Endodermal cell (in vitro differentiated cells): ENCODE measurements around the gene PTPRO. TPM values are rescaled to one million over a fixed set of nuclear protein-coding genes. Genes with fewer than 3 reads are reported as not detected.

Experiments used
- DNase-seq: peaks from one replicate; pipeline ENCODE4 v3.0.0-alpha.2; 2017
- H3K27ac ChIP-seq: 2 replicates; pipeline ENCODE4 v1.5.1; 2013; ENCODE audit warnings: mild to moderate bottlenecking, low read depth, low read length, moderate library complexity
- H3K27me3 ChIP-seq: 2 replicates; pipeline ENCODE4 v1.6.1; 2013; ENCODE audit warnings: mild to moderate bottlenecking, low read length, moderate library complexity; ENCODE audit not compliant: insufficient read depth, control insufficient read depth, poor library complexity, severe bottlenecking
- H3K36me3 ChIP-seq: 2 replicates; pipeline ENCODE4 v1.7.0; 2013; ENCODE audit warnings: mild to moderate bottlenecking, low read length, moderate library complexity; ENCODE audit not compliant: control insufficient read depth, insufficient read depth
- H3K4me1 ChIP-seq: one replicate; pipeline ENCODE4 v1.7.0; 2013; ENCODE audit warnings: low read length; ENCODE audit not compliant: control insufficient read depth, insufficient read depth
- H3K4me3 ChIP-seq: 2 replicates; pipeline ENCODE4 v1.5.1; 2013; ENCODE audit warnings: mild to moderate bottlenecking, low read length, moderate library complexity
- H3K9ac ChIP-seq: 2 replicates; pipeline ENCODE4 v1.6.1; 2013; ENCODE audit warnings: mild to moderate bottlenecking, low read length, moderate library complexity; ENCODE audit not compliant: poor library complexity, severe bottlenecking; ENCODE audit errors: extremely low read depth
- H3K9me3 ChIP-seq: 2 replicates; pipeline ENCODE4 v1.6.1; 2013; ENCODE audit warnings: mild to moderate bottlenecking, low read length, moderate library complexity; ENCODE audit not compliant: control insufficient read depth
- H3K27ac Mint-ChIP-seq: 2 replicates; pipeline ENCODE4 v1.8.0; 2020; ENCODE audit warnings: mixed read lengths
- H3K27me3 Mint-ChIP-seq: 2 replicates; pipeline ENCODE4 v1.8.0; 2021; ENCODE audit warnings: mild to moderate bottlenecking, mixed read lengths; ENCODE audit not compliant: insufficient read depth
- H3K36me3 Mint-ChIP-seq: 2 replicates; pipeline ENCODE4 v1.8.0; 2020; ENCODE audit warnings: low read depth, mixed read lengths
- H3K4me1 Mint-ChIP-seq: 2 replicates; pipeline ENCODE4 v1.8.0; 2020; ENCODE audit warnings: mixed read lengths
- H3K4me3 Mint-ChIP-seq: 2 replicates; pipeline ENCODE4 v1.8.0; 2020; ENCODE audit warnings: mild to moderate bottlenecking, moderate library complexity, mixed read lengths
- H3K9me3 Mint-ChIP-seq: 2 replicates; pipeline ENCODE4 v1.8.0; 2020; ENCODE audit warnings: mild to moderate bottlenecking, mixed read lengths
- CTCF ChIP-seq: fragments of 200-600 bp; sonication (generic); conservative IDR thresholded peaks from 2 replicates; pipeline ENCODE4 v1.5.0; 2021; ENCODE audit warnings: antibody characterized with exemption, mild to moderate bottlenecking
- WGBS, 2 experiments: methylation state at CpG; one replicate each; pipeline versions ENCODE4 v1.1.5 to v1.1.7; 2013; ENCODE audit warnings: missing lambda C conversion rate in 2 of 2, mixed read lengths in 1 of 2; ENCODE audit not compliant: insufficient coverage in 1 of 2, insufficient read length in 1 of 2; 5-methylcytosine and 5-hydroxymethylcytosine counted together
- total RNA-seq, 2 donors: library from RNA; stranded (reverse); fragmentation: NEBNext Ultra II Directional in 1 of 2; extraction: Animal tissue kit (Norgen Biotek cat#: 25700) in 1 of 2; gene quantifications; 2 replicates in 1 of 2; 3 replicates in 1 of 2; pipeline ENCODE4 v1.2.1, GENCODE V29; 2021

Gene PTPRO
- total RNA-seq, 2 donors from 2014 or later, result 0.31 TPM; not detected in 1

DNA sequence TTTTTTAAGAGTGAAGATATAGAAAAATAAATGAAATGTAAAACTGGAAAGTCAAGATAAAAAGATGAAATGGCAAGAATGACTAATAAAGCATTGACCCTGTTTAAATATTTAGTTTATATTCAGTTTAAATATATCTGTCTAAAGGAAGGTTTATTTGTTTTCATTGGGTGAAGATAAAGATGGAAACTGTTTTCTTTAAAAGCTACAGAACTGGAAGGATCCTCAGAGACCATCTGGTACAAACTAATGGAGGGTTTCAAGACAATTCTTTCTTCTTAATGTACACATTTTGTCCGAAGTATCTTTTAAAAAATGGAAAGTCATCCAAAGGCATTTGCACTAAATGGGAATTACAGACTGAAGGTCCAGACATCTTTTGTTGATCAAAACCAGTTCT lies 324.3 kb downstream of the PTPRO start:
- Mint-ChIP-seq H3K9me3 (peaks cover 3% of the 10 kb centered on the region), H3K36me3 (peaks cover 11% of the 10 kb centered on the region)

More for the DNA sequence above, 324.3 kb downstream of the PTPRO start:
- H3K9me3 ChIP-seq, result peaks cover 14% of the 10 kb centered on the region
- Mint-ChIP-seq H3K4me1 (peaks cover 22% of the 10 kb centered on the region), H3K27ac (no peak overlapping the region), H3K4me3 (no peak overlapping the region), H3K27me3 (no peaks in the 10 kb centered on the region)
- no peak for DNase-seq
- WGBS, 2 experiments, result 0% methylated on average over 1 of the region's 1 CpG; no CpG with 5 or more reads in 1 of the 2 experiments
- no peak overlapping the region for H3K9ac ChIP-seq
- no peak overlapping the region for H3K4me3 ChIP-seq
- no peaks in the 10 kb centered on the region for H3K36me3 ChIP-seq
- no peak overlapping the region for H3K27ac ChIP-seq
- H3K27me3 ChIP-seq, result no peaks in the 10 kb centered on the region
- H3K4me1 ChIP-seq, result peaks cover 5% of the 10 kb centered on the region
- TF ChIP-seq CTCF, result no peak

Other genes starting within 250 kb of the PTPRO start
- gene RERG, start 101.1 kb upstream of the PTPRO start, total RNA-seq, result 1 to 10 TPM in 1 of 2 donors, under 1 TPM in 1; 0.42 to 1.4 TPM